Ishikawa (cell line): ENCODE data around the gene MECP2.

Source experiments
- CEBPB ChIP-seq: IDR thresholded peaks from 2 replicates; pipeline ENCODE4 v1.6.1; 2012
- CREB1 ChIP-seq: IDR thresholded peaks from 2 replicates; pipeline ENCODE4 v1.6.1; 2012; ENCODE audit warnings: low read depth
- EGR1 ChIP-seq: IDR thresholded peaks from 2 replicates; pipeline ENCODE4 v1.6.1; 2012
- EP300 ChIP-seq: IDR thresholded peaks from 2 replicates; pipeline ENCODE4 v1.6.1; 2012; ENCODE audit warnings: borderline replicate concordance
- NFIC ChIP-seq: IDR thresholded peaks from 2 replicates; pipeline ENCODE4 v1.6.1; 2012
- RAD21 ChIP-seq: IDR thresholded peaks from 2 replicates; pipeline ENCODE4 v1.6.1; 2012; ENCODE audit warnings: low read depth
- TAF1 ChIP-seq: IDR thresholded peaks from 2 replicates; pipeline ENCODE4 v1.6.1; 2012; ENCODE audit warnings: low read depth, mild to moderate bottlenecking
- YY1 ChIP-seq: IDR thresholded peaks from 2 replicates; pipeline ENCODE4 v1.6.1; 2012; ENCODE audit warnings: low read depth
- ZBTB7A ChIP-seq: IDR thresholded peaks from 2 replicates; pipeline ENCODE4 v1.6.1; 2012; ENCODE audit warnings: low read depth
- TF ChIP-seq, protein P1 (sequence below): IDR thresholded peaks from 2 replicates; pipeline ENCODE4 v1.6.1; 2012; ENCODE audit warnings: low read depth, mild to moderate bottlenecking
- TF ChIP-seq, protein P2 (sequence below): IDR thresholded peaks from 2 replicates; pipeline ENCODE4 v1.6.1; 2012

DNA sequence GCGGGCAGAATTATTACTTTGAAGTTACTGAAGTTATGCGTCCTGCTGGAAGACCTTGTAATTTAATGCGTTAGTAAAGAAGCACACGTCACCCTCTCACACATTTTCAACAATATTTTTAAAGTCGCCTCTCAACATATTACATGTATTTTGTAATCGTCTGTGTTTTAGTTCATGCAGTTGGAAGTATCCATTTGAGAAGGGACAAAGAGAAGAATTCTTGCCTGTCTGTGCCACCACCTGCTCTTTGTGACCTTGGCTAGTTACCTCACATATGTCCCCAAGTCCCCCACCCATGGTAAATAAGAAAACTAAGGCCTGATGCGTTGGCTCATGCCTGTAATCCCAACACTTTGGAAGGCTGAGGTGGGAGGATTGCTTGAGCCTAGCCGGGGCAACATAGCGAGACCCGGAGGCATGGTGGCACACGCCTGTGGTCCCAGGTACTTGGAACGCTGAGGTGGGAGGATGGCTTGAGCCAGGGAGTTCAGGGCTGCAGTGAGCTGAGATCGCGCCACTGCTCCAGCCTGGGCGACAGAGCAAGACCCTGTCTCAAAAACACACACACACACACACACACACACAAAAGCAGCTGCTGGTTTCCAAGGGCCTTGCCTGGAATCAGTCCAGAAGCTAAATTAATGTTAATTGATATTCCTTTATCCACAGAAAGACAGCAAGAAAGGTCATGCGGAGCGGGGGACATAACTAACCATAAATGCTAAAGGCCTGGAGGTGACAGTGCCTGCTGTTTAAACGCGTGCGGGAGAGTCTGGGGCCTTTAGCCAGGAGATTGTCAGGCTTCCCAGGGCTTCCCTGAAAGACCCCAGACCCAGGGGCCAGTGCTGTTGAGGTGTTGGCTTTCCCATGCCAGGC is 124.2 kb downstream of the MECP2 start:
- TF ChIP-seq CEBPB (no peak), YY1 (no peak), NFIC (no peak), CREB1 (no peak), ZBTB7A (no peak), TAF1 (no peak), EP300 (no peak), RAD21 (no peak), EGR1 (no peak)
- TF ChIP-seq, protein P1, sequence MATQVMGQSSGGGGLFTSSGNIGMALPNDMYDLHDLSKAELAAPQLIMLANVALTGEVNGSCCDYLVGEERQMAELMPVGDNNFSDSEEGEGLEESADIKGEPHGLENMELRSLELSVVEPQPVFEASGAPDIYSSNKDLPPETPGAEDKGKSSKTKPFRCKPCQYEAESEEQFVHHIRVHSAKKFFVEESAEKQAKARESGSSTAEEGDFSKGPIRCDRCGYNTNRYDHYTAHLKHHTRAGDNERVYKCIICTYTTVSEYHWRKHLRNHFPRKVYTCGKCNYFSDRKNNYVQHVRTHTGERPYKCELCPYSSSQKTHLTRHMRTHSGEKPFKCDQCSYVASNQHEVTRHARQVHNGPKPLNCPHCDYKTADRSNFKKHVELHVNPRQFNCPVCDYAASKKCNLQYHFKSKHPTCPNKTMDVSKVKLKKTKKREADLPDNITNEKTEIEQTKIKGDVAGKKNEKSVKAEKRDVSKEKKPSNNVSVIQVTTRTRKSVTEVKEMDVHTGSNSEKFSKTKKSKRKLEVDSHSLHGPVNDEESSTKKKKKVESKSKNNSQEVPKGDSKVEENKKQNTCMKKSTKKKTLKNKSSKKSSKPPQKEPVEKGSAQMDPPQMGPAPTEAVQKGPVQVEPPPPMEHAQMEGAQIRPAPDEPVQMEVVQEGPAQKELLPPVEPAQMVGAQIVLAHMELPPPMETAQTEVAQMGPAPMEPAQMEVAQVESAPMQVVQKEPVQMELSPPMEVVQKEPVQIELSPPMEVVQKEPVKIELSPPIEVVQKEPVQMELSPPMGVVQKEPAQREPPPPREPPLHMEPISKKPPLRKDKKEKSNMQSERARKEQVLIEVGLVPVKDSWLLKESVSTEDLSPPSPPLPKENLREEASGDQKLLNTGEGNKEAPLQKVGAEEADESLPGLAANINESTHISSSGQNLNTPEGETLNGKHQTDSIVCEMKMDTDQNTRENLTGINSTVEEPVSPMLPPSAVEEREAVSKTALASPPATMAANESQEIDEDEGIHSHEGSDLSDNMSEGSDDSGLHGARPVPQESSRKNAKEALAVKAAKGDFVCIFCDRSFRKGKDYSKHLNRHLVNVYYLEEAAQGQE: no peak
- TF ChIP-seq, protein P2, sequence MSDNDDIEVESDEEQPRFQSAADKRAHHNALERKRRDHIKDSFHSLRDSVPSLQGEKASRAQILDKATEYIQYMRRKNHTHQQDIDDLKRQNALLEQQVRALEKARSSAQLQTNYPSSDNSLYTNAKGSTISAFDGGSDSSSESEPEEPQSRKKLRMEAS: no peak
